GM19324 (cell line): ENCODE data around the gene LGALS1.
"Not testable (repeated sequence)": the region's sequence is repeated elsewhere in the genome, so short reads cannot be mapped to it uniquely, and the experiment has no call there.

Experiments
- ATAC-seq: cut with Tn5 transposase; IDR thresholded peaks from one replicate; pipeline ENCODE4 v1.9.1; 2021; ENCODE audit warnings: mild to moderate bottlenecking, moderate library complexity; ENCODE audit not compliant: unreplicated experiment, low FRiP score

LGALS1 gene

GRCh38 chr22:37713761-37714160, 38.3 kb downstream of the LGALS1 start:
- no peak for ATAC-seq

- ATAC-seq, result no peak
Measured at GRCh38 chr22:37714634-37715033, 39.2 kb downstream of the LGALS1 start.

- no peak for ATAC-seq
Measured at GRCh38 chr22:37715760-37716159, 40.3 kb downstream of the LGALS1 start.

GRCh38 chr22:37716708-37717107, 41.3 kb downstream of the LGALS1 start:
- ATAC-seq, result no peak

- not testable (repeated sequence) for ATAC-seq
Measured at GRCh38 chr22:37717235-37717634, 41.8 kb downstream of the LGALS1 start.

GRCh38 chr22:37717746-37718305, 42.4 kb downstream of the LGALS1 start:
- not testable (repeated sequence) for ATAC-seq

GRCh38 chr22:37725551-37726240, 50.3 kb downstream of the LGALS1 start:
- no peak for ATAC-seq

GRCh38 chr22:37726241-37726887, 50.9 kb downstream of the LGALS1 start:
- no peak for ATAC-seq

GRCh38 chr22:37728620-37729019, 53.2 kb downstream of the LGALS1 start:
- ATAC-seq, result no peak
